GM19452 (cell line): ENCODE data around the gene FAM168A.

Source experiments
- ATAC-seq: cut with Tn5 transposase; IDR thresholded peaks from one replicate; pipeline ENCODE4 v1.9.1; 2021; ENCODE audit not compliant: unreplicated experiment

FAM168A gene

GRCh38 chr11:73520353-73521061 is 77.4 kb downstream of the FAM168A start:
- ATAC-seq, result no peak

GRCh38 chr11:73519266-73519665 is 78.6 kb downstream of the FAM168A start:
- no peak for ATAC-seq

GRCh38 chr11:73518195-73518594 is 79.7 kb downstream of the FAM168A start:
- ATAC-seq, result no peak

- ATAC-seq, result no peak
These were observed 81.8 kb downstream of the FAM168A start for GRCh38 chr11:73516080-73516479.

- ATAC-seq, result no peak
These were observed 84.2 kb downstream of the FAM168A start for GRCh38 chr11:73513707-73514106.

- ATAC-seq, result no peak
These were observed 87.0 kb downstream of the FAM168A start for GRCh38 chr11:73510877-73511276.

GRCh38 chr11:73510106-73510505 is 87.8 kb downstream of the FAM168A start:
- no peak for ATAC-seq

GRCh38 chr11:73509188-73509587 is 88.7 kb downstream of the FAM168A start:
- ATAC-seq, result no peak

GRCh38 chr11:73508243-73509176 is 89.4 kb downstream of the FAM168A start:
- ATAC-seq, result no peak

GRCh38 chr11:73507086-73507485 is 90.8 kb downstream of the FAM168A start:
- no peak for ATAC-seq

GRCh38 chr11:73506038-73506437 is 91.9 kb downstream of the FAM168A start:
- ATAC-seq, result no peak

- ATAC-seq, result no peak
These were observed 99.6 kb downstream of the FAM168A start for GRCh38 chr11:73498343-73498742.

GRCh38 chr11:73496134-73496533 is 101.8 kb downstream of the FAM168A start:
- ATAC-seq, result no peak

- no peak for ATAC-seq
These were observed 102.2 kb downstream of the FAM168A start for GRCh38 chr11:73495731-73496130.

GRCh38 chr11:73493956-73494598 is 103.8 kb downstream of the FAM168A start:
- no peak for ATAC-seq

- no peak for ATAC-seq
These were observed 116.3 kb downstream of the FAM168A start for GRCh38 chr11:73481626-73482025.

GRCh38 chr11:73480677-73481076 is 117.2 kb downstream of the FAM168A start:
- ATAC-seq, result no peak

- ATAC-seq, result no peak
These were observed 119.1 kb downstream of the FAM168A start for GRCh38 chr11:73478737-73479347.

GRCh38 chr11:73477518-73477917 is 120.4 kb downstream of the FAM168A start:
- no peak for ATAC-seq

- ATAC-seq, result no peak
These were observed 122.3 kb downstream of the FAM168A start for GRCh38 chr11:73475549-73476095.

GRCh38 chr11:73473252-73473651 is 124.7 kb downstream of the FAM168A start:
- ATAC-seq, result no peak
